CD8-positive, alpha-beta memory T cell (primary cell): Measurements from ENCODE around the gene RAB26. TPM values are rescaled to one million over a fixed set of nuclear protein-coding genes. Genes with fewer than 3 reads are reported as not detected.

Source experiments
- CTCF ChIA-PET: fragments of 350-600 bp; sonication (Branson Sonifier 250); formaldehyde crosslinking; loops from one replicate; lab custom pipeline; 2021; ENCODE audit warnings: antibody characterized with exemption; lab: Charles Lee
- POLR2A ChIA-PET: fragments of 350-600 bp; sonication (Branson Sonifier 250); formaldehyde crosslinking; loops from one replicate; lab custom pipeline; 2021; ENCODE audit warnings: antibody characterized with exemption; lab: Charles Lee
- DNase-seq, 5 donors: peaks; one replicate each; pipeline versions ENCODE4 v3.0.0 to v3.0.0-alpha.2; 2020 to 2022; ENCODE audit warnings: mixed read lengths in 1 of 5
- H3K27ac ChIP-seq: one replicate; pipeline ENCODE4 v1.7.0; 2013; ENCODE audit warnings: low read depth, mild to moderate bottlenecking, low read length, moderate library complexity
- H3K27me3 ChIP-seq: 2 replicates; pipeline ENCODE4 v1.7.0; 2013; ENCODE audit warnings: low read length, mild to moderate bottlenecking; ENCODE audit not compliant: insufficient read depth, poor library complexity, severe bottlenecking
- H3K36me3 ChIP-seq: 2 replicates; pipeline ENCODE4 v1.7.0; 2013; ENCODE audit warnings: mild to moderate bottlenecking, low read length, moderate library complexity; ENCODE audit not compliant: insufficient read depth
- H3K4me1 ChIP-seq: 2 replicates; pipeline ENCODE4 v1.7.0; 2013; ENCODE audit warnings: mild to moderate bottlenecking, low read length, moderate library complexity; ENCODE audit not compliant: insufficient read depth
- H3K4me3 ChIP-seq: 2 replicates; pipeline ENCODE4 v1.7.0; 2013; ENCODE audit warnings: mild to moderate bottlenecking, low read length
- H3K9me3 ChIP-seq: 2 replicates; pipeline ENCODE4 v1.7.0; 2013; ENCODE audit warnings: mild to moderate bottlenecking, low read length
- H3K27ac Mint-ChIP-seq, 8 donors: one replicate each; pipeline ENCODE4 v1.8.0; 2020 to 2021; ENCODE audit warnings: mixed read lengths in 8 of 8, mild to moderate bottlenecking in 6 of 8, inconsistent platforms in 3 of 8, moderate library complexity in 3 of 8
- H3K27me3 Mint-ChIP-seq, 2 donors: one replicate each; pipeline ENCODE4 v1.8.0; 2020 to 2021; ENCODE audit warnings: mixed read lengths in 2 of 2, mild to moderate bottlenecking in 1 of 2, moderate library complexity in 1 of 2
- H3K36me3 Mint-ChIP-seq, 3 donors: one replicate each; pipeline ENCODE4 v1.8.0; 2020 to 2021; ENCODE audit warnings: mixed read lengths in 3 of 3, inconsistent platforms in 1 of 3, mild to moderate bottlenecking in 1 of 3
- H3K4me1 Mint-ChIP-seq, 3 donors: one replicate each; pipeline ENCODE4 v1.8.0; 2020 to 2021; ENCODE audit warnings: mixed read lengths in 3 of 3, inconsistent platforms in 1 of 3, mild to moderate bottlenecking in 1 of 3
- H3K4me3 Mint-ChIP-seq, 7 donors: one replicate each; pipeline ENCODE4 v1.8.0; 2020 to 2021; ENCODE audit warnings: mixed read lengths in 7 of 7, mild to moderate bottlenecking in 6 of 7, moderate library complexity in 4 of 7, inconsistent platforms in 2 of 7
- H3K9me3 Mint-ChIP-seq, 5 donors: one replicate each; pipeline ENCODE4 v1.8.0; 2020 to 2022; ENCODE audit warnings: mixed read lengths in 5 of 5, mild to moderate bottlenecking in 3 of 5, moderate library complexity in 2 of 5, inconsistent platforms in 1 of 5
- polyA plus RNA-seq: library from polyadenylated mRNA; unstranded; fragments of 300-500 nt; fragmentation: Illumina TruSeq; gene quantifications from one replicate; pipeline ENCODE4 v1.2.3, GENCODE V29; 2021
- total RNA-seq, 2 experiments: library from RNA; stranded (reverse); gene quantifications; one replicate each; pipeline ENCODE4 v1.2.3, GENCODE V29; 2021

The RAB26 gene
- total and polyA plus RNA-seq, 3 experiments from 2014 or later: 0.20 to 0.75 (median 0.55) TPM

GRCh38 chr16:2181952-2182351 is 33.5 kb downstream of the RAB26 start:
- Histone ChIP-seq H3K9me3 (no peaks in the 10 kb centered on the region), H3K27me3 (no peaks in the 10 kb centered on the region), H3K36me3 (no peaks in the 10 kb centered on the region), H3K4me3 (no peak overlapping the region), H3K27ac (no peak overlapping the region), H3K4me1 (no peaks in the 10 kb centered on the region)
- Mint-ChIP-seq H3K4me3 (no peak overlapping the region), H3K4me1 (peaks cover 3 to 9% (median 7%) of the 10 kb centered on the region in 3 donors), H3K27ac (peak overlapping the region in 2 of 8 donors; percentile 52 to 90), H3K9me3 (no peaks in the 10 kb centered on the region), H3K27me3 (no peaks in the 10 kb centered on the region), H3K36me3 (peaks cover 0 to 5% (median 2%) of the 10 kb centered on the region in 3 donors)
- ChIA-PET POLR2A (no interaction called here), CTCF (no interaction called here)
- no peak for DNase-seq

- DNase-seq: no peak
- ChIA-PET POLR2A (no interaction called here), CTCF (no interaction called here)
- Mint-ChIP-seq H3K27me3 (no peaks in the 10 kb centered on the region), H3K36me3 (peaks cover 0 to 2% (median 0%) of the 10 kb centered on the region in 3 donors), H3K9me3 (no peaks in the 10 kb centered on the region), H3K4me1 (peaks cover 3 to 9% (median 7%) of the 10 kb centered on the region in 3 donors), H3K4me3 (no peak overlapping the region), H3K27ac (no peak overlapping the region)
- Histone ChIP-seq H3K4me3 (no peak overlapping the region), H3K9me3 (no peaks in the 10 kb centered on the region), H3K27ac (no peak overlapping the region), H3K36me3 (no peaks in the 10 kb centered on the region), H3K4me1 (no peaks in the 10 kb centered on the region), H3K27me3 (no peaks in the 10 kb centered on the region)
Observed at GRCh38 chr16:2183671-2184070, 35.2 kb downstream of the RAB26 start.

GRCh38 chr16:2184346-2184745 is 35.9 kb downstream of the RAB26 start:
- no peak overlapping the region for H3K4me3 Mint-ChIP-seq
- no peaks in the 10 kb centered on the region for H3K27me3 Mint-ChIP-seq
- ChIA-PET POLR2A (no interaction called here), CTCF (no interaction called here)
- H3K9me3 Mint-ChIP-seq: no peaks in the 10 kb centered on the region
- peaks cover 3 to 9% (median 7%) of the 10 kb centered on the region in 3 donors for H3K4me1 Mint-ChIP-seq
- H3K4me1 ChIP-seq: no peaks in the 10 kb centered on the region
- no peak for DNase-seq
- H3K36me3 ChIP-seq: no peaks in the 10 kb centered on the region
- H3K27ac Mint-ChIP-seq: peak overlapping the region in 2 of 8 donors; percentile 1 to 93
- no peak overlapping the region for H3K4me3 ChIP-seq
- H3K27me3 ChIP-seq: no peaks in the 10 kb centered on the region
- peaks cover 0 to 2% (median 0%) of the 10 kb centered on the region in 3 donors for H3K36me3 Mint-ChIP-seq
- H3K27ac ChIP-seq: no peak overlapping the region
- no peaks in the 10 kb centered on the region for H3K9me3 ChIP-seq

GRCh38 chr16:2184962-2185361 is 36.5 kb downstream of the RAB26 start:
- CTCF ChIA-PET: no interaction called here
- POLR2A ChIA-PET: no interaction called here
- H3K9me3 Mint-ChIP-seq: no peaks in the 10 kb centered on the region

GRCh38 chr16:2186064-2186463 is 37.6 kb downstream of the RAB26 start:
- Histone ChIP-seq H3K4me3 (no peak overlapping the region), H3K36me3 (no peaks in the 10 kb centered on the region), H3K27ac (no peak overlapping the region), H3K4me1 (no peaks in the 10 kb centered on the region), H3K27me3 (no peaks in the 10 kb centered on the region), H3K9me3 (no peaks in the 10 kb centered on the region)
- POLR2A ChIA-PET: no interaction called here
- Mint-ChIP-seq H3K27ac (no peak overlapping the region), H3K4me3 (no peak overlapping the region), H3K4me1 (peaks cover 3 to 9% (median 7%) of the 10 kb centered on the region in 3 donors), H3K36me3 (peaks cover 0 to 2% (median 0%) of the 10 kb centered on the region in 3 donors), H3K9me3 (no peaks in the 10 kb centered on the region), H3K27me3 (no peaks in the 10 kb centered on the region)
- no peak for DNase-seq
- CTCF ChIA-PET: no interaction called here

More at GRCh38 chr16:2184962-2185361, 36.5 kb downstream of the RAB26 start:
- H3K4me1 Mint-ChIP-seq: peaks cover 3 to 9% (median 7%) of the 10 kb centered on the region in 3 donors
- H3K27ac ChIP-seq: no peak overlapping the region
- H3K27ac Mint-ChIP-seq: no peak overlapping the region
- H3K9me3 ChIP-seq: no peaks in the 10 kb centered on the region
- H3K36me3 Mint-ChIP-seq: peaks cover 0 to 2% (median 0%) of the 10 kb centered on the region in 3 donors
- H3K4me3 ChIP-seq: no peak overlapping the region
- H3K27me3 Mint-ChIP-seq: no peaks in the 10 kb centered on the region
- H3K4me1 ChIP-seq: no peaks in the 10 kb centered on the region
- no peaks in the 10 kb centered on the region for H3K36me3 ChIP-seq
- DNase-seq: no peak
- no peak overlapping the region for H3K4me3 Mint-ChIP-seq
- no peaks in the 10 kb centered on the region for H3K27me3 ChIP-seq

- peaks cover 3 to 9% (median 7%) of the 10 kb centered on the region in 3 donors for H3K4me1 Mint-ChIP-seq
- no peaks in the 10 kb centered on the region for H3K9me3 Mint-ChIP-seq
- CTCF ChIA-PET: no interaction called here
- H3K36me3 Mint-ChIP-seq: peaks cover 0 to 2% (median 0%) of the 10 kb centered on the region in 3 donors
- Histone ChIP-seq H3K4me3 (no peak overlapping the region), H3K27me3 (no peaks in the 10 kb centered on the region), H3K9me3 (no peaks in the 10 kb centered on the region), H3K36me3 (no peaks in the 10 kb centered on the region), H3K27ac (no peak overlapping the region), H3K4me1 (no peaks in the 10 kb centered on the region)
- POLR2A ChIA-PET: no interaction called here
- DNase-seq: no peak
- no peaks in the 10 kb centered on the region for H3K27me3 Mint-ChIP-seq
- H3K4me3 Mint-ChIP-seq: no peak overlapping the region
- H3K27ac Mint-ChIP-seq: no peak overlapping the region
Observed at GRCh38 chr16:2186505-2186904, 38.1 kb downstream of the RAB26 start.

GRCh38 chr16:2187212-2187611 is 38.8 kb downstream of the RAB26 start:
- Mint-ChIP-seq H3K27ac (no peak overlapping the region), H3K9me3 (no peaks in the 10 kb centered on the region), H3K36me3 (peaks cover 0 to 2% (median 0%) of the 10 kb centered on the region in 3 donors), H3K27me3 (no peaks in the 10 kb centered on the region), H3K4me3 (no peak overlapping the region), H3K4me1 (peaks cover 2 to 3% (median 2%) of the 10 kb centered on the region in 3 donors)
- Histone ChIP-seq H3K9me3 (no peaks in the 10 kb centered on the region), H3K27me3 (no peaks in the 10 kb centered on the region), H3K36me3 (no peaks in the 10 kb centered on the region), H3K27ac (no peak overlapping the region), H3K4me1 (no peaks in the 10 kb centered on the region), H3K4me3 (no peak overlapping the region)
- POLR2A ChIA-PET: interaction anchor here (0.6 kb wide), 2 partner anchors 13 to 1047 kb away, joined by 3 to 10 read pairs; no protein-coding TSS in a partner anchor
- DNase-seq: no peak
- CTCF ChIA-PET: interaction anchor here (1.0 kb wide), 1 partner anchor 314 kb away, joined by 3 read pairs; no protein-coding TSS in a partner anchor

GRCh38 chr16:2188395-2188794 is 40.0 kb downstream of the RAB26 start:
- ChIA-PET CTCF (no interaction called here), POLR2A (no interaction called here)
- H3K4me1 Mint-ChIP-seq: no peaks in the 10 kb centered on the region
- H3K36me3 Mint-ChIP-seq: peaks cover 0 to 2% (median 0%) of the 10 kb centered on the region in 3 donors
- no peaks in the 10 kb centered on the region for H3K9me3 Mint-ChIP-seq
- H3K4me1 ChIP-seq: no peaks in the 10 kb centered on the region
- no peak overlapping the region for H3K4me3 ChIP-seq
- H3K27ac ChIP-seq: no peak overlapping the region
- H3K27me3 ChIP-seq: no peaks in the 10 kb centered on the region
- H3K9me3 ChIP-seq: no peaks in the 10 kb centered on the region
- H3K36me3 ChIP-seq: no peaks in the 10 kb centered on the region
- H3K4me3 Mint-ChIP-seq: no peak overlapping the region
- no peak for DNase-seq
- no peak overlapping the region for H3K27ac Mint-ChIP-seq
- peaks cover 0 to 1% of the 10 kb centered on the region in 2 donors for H3K27me3 Mint-ChIP-seq
